ENCODE results near the gene TXNIP.
A peak's percentile ranks its signal among the peaks of the same experiment; 100 is the strongest.

TXNIP gene

DNA sequence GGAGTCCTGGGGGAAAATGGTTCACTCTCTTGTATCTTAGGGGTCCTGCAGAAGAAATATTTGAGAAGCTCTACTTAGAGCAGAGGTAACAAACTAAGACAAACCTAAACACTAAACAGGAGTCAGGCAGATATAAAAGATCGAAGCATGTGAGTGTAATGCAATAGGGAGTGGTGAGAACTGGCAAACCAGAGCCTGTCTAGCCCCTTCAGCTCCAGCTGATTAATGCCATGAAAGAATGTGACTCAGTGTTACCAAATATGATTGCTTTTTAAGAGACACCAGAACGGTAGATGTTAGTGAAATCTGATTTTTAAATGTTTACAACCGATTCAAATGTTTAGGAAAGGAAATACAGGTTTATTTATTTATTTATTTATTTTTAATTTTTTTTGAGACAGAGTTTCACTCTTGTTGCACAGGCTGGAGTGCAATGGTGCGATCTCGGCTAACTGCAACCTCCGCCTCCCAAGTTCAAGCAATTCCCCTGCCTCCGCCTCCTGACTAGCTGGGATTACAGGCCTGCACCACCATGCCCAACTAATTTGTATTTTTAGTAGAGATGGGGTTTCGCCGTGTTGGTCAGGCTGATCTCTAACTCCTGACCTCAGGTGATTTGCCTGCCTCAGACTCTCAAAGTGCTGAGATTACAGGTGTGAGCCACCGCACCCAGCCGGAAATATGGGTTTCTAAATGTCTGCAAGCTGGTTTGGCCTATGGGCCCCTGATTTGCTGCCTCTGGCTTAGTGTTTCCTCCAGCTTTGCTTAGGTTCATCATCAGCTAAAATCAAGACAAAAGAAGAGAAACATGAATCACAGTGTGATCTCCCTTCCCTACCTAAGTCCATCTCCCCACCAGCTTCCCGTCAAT lies 12.2 kb downstream of the TXNIP start:
- no peak for DNase-seq

DNA sequence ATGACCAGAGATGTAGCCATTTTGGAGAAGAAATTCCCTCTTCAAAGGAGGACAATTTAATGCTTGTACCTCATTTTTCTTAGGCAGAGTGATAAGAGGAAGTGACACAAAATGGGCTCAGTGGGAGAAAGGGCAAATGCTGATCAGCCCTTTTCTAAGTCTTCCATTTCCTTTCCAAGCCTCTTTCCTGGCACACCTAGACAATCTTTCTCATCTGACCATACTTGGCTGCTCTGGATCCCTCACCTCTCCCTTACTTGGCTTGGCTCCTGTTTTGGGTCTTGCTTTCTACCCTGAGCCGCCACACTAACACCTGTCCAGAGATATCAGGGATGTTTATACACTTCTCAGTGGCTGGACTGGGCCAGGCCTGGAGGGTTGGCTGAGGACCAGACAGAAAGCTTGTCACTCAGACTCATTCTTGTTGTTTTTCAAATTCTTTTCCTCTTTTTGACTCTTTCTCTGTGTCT lies 13.1 kb downstream of the TXNIP start:
- DNase-seq, result no peak

DNA sequence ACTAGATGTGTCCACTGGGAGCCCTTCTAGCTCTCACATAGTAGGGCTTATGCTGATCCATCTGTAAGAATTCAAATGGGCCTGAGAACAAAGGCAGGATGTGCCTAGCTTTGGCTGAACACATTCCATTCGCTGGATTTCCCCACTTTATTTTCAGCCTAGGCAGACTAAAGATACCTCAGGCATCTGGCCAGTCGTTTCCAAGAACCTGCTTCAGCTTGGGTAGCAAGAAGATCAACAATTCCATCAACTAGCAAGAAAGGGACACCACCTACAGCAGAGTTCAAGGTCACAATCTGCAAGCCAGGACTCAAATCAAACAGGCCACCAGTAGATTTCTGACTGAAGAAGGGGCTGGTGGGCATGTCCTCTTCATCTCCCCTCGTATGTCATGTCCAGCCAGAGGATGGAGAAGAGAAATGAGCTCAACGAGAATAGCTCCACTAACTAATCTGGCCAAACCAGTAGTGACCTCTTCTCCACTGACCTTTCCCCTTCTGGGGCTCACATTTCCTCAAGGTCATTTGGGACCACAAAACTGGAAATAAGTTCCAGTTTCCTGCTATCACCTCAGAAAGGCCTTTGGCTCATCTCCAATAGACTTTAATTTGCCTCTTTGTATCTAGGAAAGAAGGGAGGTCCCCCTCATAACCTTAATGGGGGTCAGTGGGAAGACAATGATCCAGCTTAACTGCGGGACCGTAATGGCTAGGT lies 14.2 kb downstream of the TXNIP start:
- no peak for DNase-seq

DNA sequence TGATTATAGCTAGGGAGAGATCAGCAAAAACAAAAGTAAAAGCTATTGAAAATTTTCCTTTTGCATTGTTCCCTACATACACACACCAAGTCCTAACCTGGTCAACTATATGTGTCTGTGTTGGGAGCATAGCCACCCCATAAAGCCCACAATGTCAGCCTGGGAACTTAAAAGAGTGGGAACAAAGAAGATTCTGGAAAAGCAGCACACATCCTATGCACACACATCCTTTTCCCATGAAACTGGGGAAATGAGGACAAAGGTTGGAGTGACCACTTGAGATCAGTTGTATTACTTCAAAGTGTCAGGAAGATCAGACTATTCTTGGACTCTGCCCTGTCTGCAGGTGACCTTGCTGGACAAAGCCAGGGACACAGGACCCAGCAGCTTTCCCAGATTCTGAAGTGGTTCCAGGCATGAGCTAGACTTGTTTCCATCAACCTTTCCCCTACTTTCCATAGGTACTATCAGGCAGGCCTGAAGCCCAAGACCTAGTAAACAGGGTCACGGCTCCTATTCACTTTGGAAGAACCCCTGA lies 15.9 kb downstream of the TXNIP start:
- DNase-seq, result no peak

DNA sequence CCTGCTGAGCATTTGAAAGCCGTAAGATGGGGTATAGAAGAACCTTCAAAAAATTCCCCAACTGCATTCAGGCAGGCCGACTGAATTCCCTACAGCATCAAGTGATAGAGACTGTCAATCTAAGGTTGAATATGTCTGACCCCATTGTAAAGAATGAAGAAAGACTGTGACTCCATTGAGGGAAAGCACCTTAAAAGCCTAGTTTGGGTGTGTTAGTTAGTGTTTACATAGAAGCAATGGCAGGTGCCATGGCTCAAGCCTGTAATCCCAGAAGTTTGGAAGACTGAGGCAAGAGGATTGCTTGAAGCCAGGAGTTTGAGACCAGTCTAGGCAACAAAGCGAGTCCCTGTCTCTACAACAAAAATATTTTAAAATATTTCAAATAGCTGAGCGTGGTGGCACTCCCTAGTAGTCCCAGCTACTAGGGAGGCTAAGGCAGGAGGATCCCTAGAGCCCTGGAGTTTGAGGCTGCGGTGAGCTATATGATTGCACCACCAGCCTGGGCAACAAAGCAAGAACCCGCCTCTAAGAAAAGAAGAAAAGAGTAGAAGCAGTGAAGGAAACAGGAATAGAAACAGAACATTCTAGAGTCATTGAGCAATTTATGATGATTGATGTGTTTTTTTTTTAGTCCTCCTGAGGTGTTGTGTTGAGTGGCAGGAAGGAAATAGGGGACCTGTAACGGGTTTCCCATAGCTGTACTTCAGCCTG lies 16.5 kb downstream of the TXNIP start:
- peak in 1 of 2 donors; percentile 61 for DNase-seq

DNA sequence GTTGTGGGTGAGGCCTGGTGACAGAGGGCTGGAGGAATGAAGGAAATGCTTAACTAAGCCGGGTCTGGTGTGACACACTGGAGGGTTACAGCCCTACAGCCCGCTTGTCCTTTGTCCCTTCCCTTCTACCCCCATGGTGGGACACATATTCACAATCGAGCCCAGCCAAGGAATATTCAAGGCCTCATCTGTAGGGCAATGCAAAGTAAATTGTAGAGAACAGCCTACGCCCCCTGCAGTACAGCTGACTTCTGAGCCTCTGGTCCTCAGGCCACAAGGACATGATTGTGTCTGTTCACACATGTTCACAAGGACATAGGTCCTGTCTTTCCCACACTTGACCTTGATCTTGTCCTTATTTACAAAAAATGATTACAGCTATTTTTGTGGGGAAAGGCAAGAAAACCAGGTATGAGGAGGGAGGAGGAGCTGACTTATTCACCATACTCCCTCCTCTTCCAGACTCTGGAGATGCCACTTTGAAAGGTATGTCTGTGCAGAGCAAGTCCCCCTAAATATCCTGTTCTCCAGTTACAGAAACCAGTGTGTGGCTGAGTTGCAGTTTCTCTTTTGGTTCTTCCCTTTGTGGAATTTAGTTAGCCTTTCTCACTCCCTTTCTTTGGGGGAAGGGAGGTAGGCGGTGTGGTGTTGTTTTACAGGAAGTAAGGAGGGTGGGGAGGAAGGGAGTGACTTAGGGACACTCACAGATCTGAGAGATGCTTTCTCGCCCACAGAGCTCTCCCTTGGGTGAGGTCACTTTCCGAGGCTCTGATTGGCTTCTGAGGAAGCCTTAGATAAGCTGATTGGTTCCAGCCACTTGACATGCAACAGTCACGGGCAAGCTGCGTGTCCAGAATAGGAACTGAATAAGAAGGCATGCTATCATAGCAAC lies 17.3 kb downstream of the TXNIP start:
- peak; percentile 56 to 95 for DNase-seq

DNA sequence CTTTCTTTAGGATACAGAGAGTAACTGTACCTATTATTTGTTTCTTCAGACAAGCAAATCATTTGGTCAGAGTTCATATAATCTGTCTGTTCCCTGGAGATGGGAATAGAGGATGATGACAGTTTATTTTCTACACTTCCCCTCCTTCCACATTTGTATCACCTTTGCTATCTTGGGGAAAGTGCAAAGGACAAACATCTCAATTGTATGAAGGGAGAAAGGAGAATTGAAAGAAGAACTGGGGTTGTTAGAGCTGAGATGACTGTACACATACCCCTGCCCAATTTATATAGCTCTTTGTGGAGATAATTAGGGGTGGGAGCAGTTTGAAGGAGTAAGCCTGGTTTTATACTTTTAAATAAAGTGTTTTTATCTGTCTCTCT lies 17.9 kb downstream of the TXNIP start:
- DNase-seq, result no peak

DNA sequence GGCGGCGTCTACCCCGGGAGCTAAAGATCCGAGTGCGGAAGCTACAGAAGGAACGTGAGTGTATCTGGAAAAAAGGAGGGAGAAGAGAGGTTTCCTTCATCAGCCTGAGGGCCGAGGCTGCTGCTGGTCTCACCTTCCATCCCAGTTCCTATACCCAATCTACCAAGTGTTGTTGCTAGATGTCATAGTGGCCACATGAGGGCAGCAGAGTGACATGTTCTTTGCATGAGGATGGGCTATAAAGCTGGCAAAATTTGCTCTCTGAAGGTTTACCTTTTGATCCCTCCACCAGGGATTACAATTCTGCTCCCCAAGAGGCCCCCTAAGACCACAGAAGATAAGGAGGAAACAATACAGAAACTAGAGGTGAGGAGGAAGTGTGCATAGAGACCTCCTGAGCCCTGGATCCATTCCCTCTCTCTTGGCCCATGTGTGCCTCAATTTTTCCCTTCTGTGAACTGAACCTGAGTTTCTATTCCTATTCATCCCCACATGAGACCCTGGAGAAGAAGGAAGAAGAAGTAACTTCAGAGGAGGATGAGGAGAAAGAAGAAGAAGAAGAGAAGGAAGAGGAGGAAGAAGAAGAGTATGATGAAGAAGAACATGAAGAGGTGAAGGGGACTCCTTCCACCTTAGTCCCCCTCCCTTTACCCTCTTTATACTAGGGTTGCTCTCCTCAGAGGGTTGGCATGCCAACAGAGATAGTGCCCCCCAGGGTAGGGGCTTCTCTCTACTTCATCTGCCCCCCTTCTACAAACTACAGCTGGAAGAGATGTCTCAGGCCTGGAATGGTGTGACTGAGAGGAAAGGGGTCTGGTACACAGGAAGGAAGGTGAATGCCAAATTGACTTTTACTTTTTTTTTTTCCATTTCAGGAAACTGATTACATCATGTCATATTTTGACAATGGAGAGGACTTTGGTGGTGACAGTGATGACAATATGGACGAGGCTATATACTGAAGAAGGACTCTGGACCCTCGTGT lies 18.6 kb downstream of the TXNIP start:
- DNase-seq, result peak; percentile 10 to 83

DNA sequence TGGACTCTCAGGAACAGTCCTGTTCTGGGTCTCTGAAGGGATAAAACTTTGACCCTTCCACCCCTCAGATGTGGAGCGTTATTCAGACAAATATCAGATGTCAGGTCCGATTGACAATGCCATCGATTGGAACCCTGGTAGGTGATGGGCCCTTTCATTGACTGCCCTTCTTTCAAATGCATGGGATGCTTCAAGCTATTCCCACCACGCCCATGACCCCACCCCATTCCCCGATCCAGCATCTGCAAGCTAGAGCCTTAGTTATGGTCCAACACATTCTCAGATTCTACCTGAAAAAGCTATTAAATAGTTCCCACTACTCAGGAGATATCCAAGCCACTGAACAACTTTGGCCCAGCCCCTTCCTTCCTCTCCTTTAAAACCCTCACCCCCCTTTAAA lies 19.4 kb downstream of the TXNIP start:
- DNase-seq, result no peak

DNA sequence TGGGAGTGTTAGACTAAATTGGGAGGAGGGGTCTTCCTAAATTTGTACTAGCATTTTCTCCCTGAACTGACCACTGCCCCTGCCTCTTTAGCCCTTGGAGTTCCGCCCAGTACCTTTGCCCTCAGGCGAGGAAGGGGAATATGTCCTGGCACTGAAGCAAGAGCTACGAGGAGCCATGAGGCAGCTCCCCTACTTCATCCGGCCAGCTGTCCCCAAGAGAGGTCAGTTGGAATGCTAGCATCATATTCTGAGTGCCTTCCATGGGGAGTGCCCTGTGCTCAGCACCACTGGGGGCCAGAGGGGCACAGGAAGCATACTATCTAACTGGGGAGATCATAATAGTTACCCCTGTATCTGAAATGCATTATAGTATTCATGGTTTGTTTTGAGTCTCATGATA lies 21.2 kb downstream of the TXNIP start:
- no peak for DNase-seq

DNA sequence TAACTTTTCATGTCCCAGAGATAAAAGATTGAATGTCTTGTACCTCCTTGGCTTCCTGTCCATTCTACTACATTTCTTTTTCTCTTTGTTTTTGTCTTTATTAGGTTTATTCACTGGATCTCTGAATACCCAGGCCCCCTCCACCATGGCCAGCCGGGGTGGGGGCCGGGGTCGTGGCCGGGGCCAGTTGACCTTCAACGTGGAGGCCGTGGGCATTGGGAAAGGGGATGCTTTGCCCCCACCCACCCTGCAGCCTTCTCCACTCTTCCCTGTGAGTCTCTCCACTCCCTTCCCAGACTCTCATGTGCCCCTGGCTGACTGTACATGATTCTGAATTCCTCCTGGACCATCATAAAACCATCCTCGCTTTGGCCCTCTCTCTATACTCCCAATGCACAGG lies 21.7 kb downstream of the TXNIP start:
- no peak for DNase-seq

DNA sequence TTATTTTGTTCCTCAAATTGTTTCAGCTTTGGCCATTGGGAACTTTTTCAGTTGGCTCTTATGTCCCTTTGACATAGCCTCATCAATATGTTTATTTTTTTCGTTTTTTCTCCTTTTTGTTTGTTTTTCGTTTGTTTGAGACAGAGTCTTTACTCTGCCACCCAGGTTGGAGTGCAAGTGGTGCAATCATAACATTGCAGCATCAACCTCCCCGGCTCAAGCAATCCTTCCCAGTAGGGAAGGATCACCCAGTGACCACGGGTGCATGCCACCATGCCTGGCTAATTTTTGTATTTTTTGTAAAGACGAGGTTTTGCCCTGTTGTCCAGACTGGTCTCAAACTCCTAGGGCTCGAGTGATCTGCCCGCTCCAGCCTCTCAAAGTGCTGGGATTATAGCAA lies 23.8 kb downstream of the TXNIP start:
- DNase-seq, result no peak

DNA sequence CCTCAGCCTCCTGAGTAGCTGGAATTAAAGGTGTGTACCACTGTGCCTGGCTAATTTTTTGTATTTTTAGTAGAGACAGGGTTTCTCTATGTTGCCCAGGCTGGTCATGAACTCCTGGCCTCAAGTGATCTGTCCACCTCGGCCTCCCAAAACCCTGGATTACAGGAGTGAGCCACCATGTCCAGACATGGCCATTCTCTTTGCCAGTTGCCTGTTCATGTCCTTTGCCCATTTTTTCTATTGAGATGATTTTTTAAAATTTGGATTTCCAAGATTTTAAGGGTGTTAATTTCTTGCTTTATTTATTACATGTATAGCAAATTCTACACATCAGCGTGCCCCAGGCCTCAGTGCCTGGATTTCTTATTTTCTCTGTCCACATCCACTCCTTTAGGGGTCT lies 29.1 kb downstream of the TXNIP start:
- DNase-seq, result no peak

DNA sequence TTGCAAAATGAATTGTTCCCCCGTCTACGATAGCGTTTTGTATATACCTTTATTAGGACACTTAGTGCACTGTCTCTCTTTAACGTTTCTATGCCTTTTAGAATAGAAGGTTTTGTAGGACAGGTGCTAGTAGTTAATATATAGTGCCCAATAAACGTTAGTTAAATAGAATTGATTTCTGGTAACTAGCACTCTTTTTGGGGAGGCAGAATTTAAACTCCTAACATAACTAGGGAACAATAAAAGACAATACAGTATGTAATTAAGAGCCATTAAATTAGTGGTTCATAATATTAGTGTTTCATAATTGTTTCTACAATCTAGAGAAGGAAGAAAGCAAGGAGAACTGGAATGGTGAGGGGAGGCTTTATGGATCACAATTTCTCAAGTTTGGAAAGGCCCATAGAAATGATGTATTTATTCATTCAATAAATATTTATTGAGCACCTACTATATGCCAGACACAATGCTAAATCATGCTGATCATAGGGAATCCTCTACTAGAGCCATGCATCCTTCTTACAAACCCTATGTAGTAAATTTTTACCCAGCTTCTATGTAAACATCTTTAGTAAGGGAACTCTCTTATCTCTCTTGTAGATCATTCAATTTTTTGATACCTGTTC lies 31.1 kb downstream of the TXNIP start:
- no peak for DNase-seq

DNA sequence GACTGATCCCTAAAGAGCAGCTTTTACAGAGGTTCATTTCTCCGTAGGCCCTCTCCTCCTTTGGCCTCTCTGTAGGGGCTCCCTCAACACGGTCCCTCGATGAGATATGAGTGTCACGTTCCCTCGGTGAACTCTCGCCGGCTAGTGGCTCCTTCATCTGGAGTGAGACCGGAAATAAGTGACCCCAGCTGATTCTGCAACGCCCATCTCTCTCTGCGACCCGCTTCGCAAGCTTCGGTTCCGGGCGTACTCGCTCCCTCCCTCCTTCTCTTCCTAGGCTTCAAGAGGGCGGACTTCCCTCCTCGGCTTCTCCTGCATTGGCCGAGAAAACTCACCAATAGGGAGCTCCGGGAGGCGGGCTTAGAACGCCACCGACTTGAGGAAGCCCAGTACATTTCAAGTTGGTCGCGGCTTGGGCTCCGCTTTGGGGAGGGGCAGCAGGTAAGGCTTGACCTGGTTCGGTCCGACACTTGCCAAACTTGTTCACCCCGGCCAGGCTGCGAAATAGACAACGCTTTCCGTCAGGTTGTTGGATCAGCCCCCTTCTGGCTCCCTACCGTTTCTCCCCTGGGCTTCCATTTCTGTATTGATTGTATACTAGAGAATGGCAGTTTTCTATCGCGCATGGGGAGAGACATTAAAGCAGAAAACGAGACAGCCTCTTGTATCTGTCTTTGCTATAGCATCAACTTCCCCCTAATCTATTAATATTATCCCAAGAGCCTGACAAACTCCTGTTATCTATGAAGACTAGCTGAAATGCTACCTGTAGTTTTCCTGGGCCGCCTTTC lies 31.9 kb downstream of the TXNIP start, which contains the start of the genes ANKRD34A and POLR3GL:
Gene ANKRD34A (minus strand): TSS at position 248 of the 791 bp plus-strand sequence. CDS start 2,816 bp downstream, outside the sequence.
Gene POLR3GL (plus strand): TSS at position 363 of the 791 bp plus-strand sequence. CDS start 10,176 bp downstream, outside the sequence.
- DNase-seq, result peak; percentile 53 to 87

DNA sequence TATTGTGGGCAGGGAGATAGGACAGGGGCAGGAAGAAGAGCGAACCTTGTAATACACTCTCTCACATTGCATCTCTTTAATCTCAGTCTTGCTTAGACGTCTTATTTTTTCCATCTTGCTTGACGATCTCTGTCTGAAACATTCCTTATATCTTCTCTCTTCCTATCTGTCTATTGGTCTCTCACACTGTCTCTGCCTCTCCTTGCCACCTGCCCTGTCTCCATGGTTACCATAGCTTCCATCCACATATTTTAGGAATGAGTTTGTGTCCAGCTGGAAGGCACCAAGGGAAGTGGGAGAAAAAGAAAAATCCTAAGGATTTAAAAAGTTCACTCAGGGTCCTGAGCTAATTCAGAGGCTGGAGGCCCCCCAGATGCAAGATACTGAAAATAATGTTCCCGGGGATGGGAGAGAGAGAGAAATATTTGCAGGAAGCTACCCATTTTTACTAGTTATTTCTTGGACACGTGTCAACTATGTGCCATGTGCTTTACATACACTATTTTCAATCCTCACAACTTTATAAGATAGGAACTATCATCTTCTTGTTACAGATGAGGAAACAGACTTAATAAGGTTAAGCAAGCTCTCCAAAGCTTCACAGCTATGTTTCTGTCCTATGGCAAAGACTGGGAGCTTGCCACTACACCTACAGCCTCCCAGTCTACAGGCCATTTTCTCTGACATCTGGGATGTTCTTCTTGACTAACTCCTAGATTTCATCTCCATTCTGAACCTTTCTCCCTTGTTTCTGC lies 32.9 kb downstream of the TXNIP start:
- DNase-seq, result no peak

DNA sequence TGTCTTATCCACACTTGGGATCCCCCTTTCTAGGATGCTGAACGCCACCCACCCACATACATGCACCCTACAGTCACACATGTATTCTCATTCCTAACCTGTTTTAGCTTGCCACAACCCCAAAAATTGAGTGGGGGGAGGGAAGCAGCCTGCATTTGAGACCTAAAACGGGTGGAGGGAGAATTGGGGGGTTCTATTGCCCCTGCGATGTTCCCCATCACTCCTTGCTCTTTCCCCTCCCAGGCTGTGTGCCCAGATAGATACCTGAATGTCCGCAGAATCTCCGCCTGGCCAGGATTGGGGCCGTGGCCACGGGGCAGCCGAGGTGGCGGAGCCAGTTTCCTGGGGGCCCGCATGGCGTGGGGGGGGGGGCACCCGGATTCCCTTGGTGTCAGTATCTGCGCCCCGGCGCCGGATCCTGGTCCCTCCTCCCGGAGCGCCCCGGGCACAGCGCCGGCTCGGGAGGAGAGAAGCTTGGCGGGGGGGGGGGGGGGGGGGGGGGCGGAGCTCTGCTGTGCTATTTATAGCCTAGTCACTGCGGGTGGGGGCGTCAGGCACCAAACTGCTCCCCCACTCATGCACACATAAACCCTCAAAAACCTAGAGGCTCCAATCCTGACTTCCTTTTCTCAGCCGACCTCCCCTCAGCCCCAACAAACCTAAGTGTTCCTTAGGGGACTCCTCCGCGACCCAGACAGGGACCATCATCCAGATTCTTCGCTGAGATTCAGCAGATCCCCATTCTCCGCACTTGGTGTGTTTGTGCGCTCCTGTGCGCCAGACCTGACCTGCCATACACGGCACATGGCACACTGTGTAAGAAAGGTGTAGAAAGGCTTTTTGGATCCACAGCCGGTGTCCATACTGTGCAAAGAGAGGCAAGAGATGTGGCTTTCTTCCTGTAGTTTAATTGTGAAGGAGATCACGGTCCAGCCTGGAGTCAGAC lies 33.9 kb downstream of the TXNIP start:
- peak in 1 of 2 donors; percentile 2 for DNase-seq

Measured in bone marrow (tissue), 2 donors.